A673 (cell line): ENCODE measurements around the gene SCG2.

ENCODE experiments used
- CTCF ChIP-seq: fragments of 300-800, 200-600 bp; sonication (generic); conservative IDR thresholded peaks from 2 replicates; pipeline ENCODE4 v1.5.1; 2017; ENCODE audit warnings: low read depth, mild to moderate bottlenecking, antibody characterized with exemption, low read length, moderate library complexity, mixed read lengths
- EZH2 ChIP-seq: fragments of 200-600 bp; sonication (generic); IDR thresholded peaks from 2 replicates; pipeline ENCODE4 v1.6.1; 2017; ENCODE audit warnings: borderline replicate concordance, low read depth, mild to moderate bottlenecking, mixed read lengths, antibody characterized with exemption, low read length; ENCODE audit not compliant: poor library complexity, severe bottlenecking

GRCh38 chr2:223613017-223613950 is 11.1 kb upstream of the SCG2 start:
- no peak for TF ChIP-seq CTCF
- TF ChIP-seq EZH2 = no peak
